Caco-2 (cell line): ENCODE measurements around the gene FBXW12. TPM values are rescaled to one million over a fixed set of nuclear protein-coding genes. Genes with fewer than 3 reads are reported as not detected.

Experiments used
- BruUV-seq: library from RNA; stranded (reverse); fragments of 400-500 nt; replicated peaks from 2 replicates; lab custom pipeline; 2021; lab: Mats Ljungman, UMichigan
- CTCF ChIA-PET: fragments of 300-600 bp; sonication (Branson Sonifier 250); formaldehyde crosslinking; loops from one replicate; lab custom pipeline; 2022; ENCODE audit warnings: antibody characterized with exemption; lab: Charles Lee
- POLR2A ChIA-PET: fragments of 300-600 bp; sonication (Branson Sonifier 250); formaldehyde crosslinking; loops from one replicate; lab custom pipeline; 2022; ENCODE audit warnings: antibody characterized with exemption; lab: Charles Lee
- DNase-seq, 2 experiments: peaks; one replicate each; pipeline versions ENCODE4 v3.0.0 to v3.0.0-alpha.2; 2020 to 2022
- H3K27me3 ChIP-seq: replicated peaks from 2 replicates; pipeline ENCODE4 v1.6.0; 2011; ENCODE audit warnings: low read length; ENCODE audit not compliant: control insufficient read depth, insufficient read depth
- H3K36me3 ChIP-seq: 2 replicates; pipeline ENCODE4 v1.5.1; 2011; ENCODE audit warnings: low read length; ENCODE audit not compliant: control insufficient read depth, insufficient read depth
- H3K4me1 ChIP-seq: fragments of 250-450 bp; sonication (Bioruptor Pico); 2 replicates; pipeline ENCODE4 v1.5.1; 2020; ENCODE audit warnings: mild to moderate bottlenecking
- H3K4me3 ChIP-seq: 2 replicates; pipeline ENCODE4 v1.5.1; 2011; ENCODE audit warnings: low read depth, mild to moderate bottlenecking, control low read depth, low read length
- H3K9me3 ChIP-seq: fragments of 250-450 bp; sonication (Bioruptor Pico); 2 replicates; pipeline ENCODE4 v1.5.1; 2020; ENCODE audit warnings: mild to moderate bottlenecking, moderate library complexity
- H3K27ac Mint-ChIP-seq: one replicate; pipeline ENCODE4 v1.8.0; 2022; ENCODE audit warnings: mixed read lengths; ENCODE audit not compliant: unreplicated experiment
- H3K27me3 Mint-ChIP-seq: one replicate; pipeline ENCODE4 v1.8.0; 2022; ENCODE audit warnings: mixed read lengths; ENCODE audit not compliant: insufficient read depth, unreplicated experiment
- H3K36me3 Mint-ChIP-seq: one replicate; pipeline ENCODE4 v1.8.0; 2022; ENCODE audit warnings: mild to moderate bottlenecking, mixed read lengths; ENCODE audit not compliant: insufficient read depth, unreplicated experiment
- H3K4me1 Mint-ChIP-seq: one replicate; pipeline ENCODE4 v1.8.0; 2022; ENCODE audit warnings: low read depth, mixed read lengths; ENCODE audit not compliant: unreplicated experiment
- H3K4me3 Mint-ChIP-seq: one replicate; pipeline ENCODE4 v1.8.0; 2022; ENCODE audit warnings: mild to moderate bottlenecking, moderate library complexity, mixed read lengths; ENCODE audit not compliant: unreplicated experiment
- H3K9me3 Mint-ChIP-seq: one replicate; pipeline ENCODE4 v1.8.0; 2022; ENCODE audit warnings: mixed read lengths; ENCODE audit not compliant: unreplicated experiment
- CTCF ChIP-seq, 2 experiments: fragments of 200-600 bp in 1 of 2; IDR thresholded peaks; 1 replicate in 1 of 2; 2 replicates in 1 of 2; pipeline versions ENCODE4 v1.5.1 to v1.8.0; 2011 to 2022; ENCODE audit warnings: antibody characterized with exemption in 1 of 2, control low read depth in 1 of 2, inconsistent platforms in 1 of 2, low read depth in 1 of 2, low read length in 1 of 2, mild to moderate bottlenecking in 1 of 2, moderate library complexity in 1 of 2; ENCODE audit not compliant: insufficient read depth in 1 of 2, severe bottlenecking in 1 of 2, unreplicated experiment in 1 of 2
- intact Hi-C: fragments of 100-400 bp; cut with micrococcal nuclease; formaldehyde crosslinking; loops from one replicate; pipeline ENCODE4 v1.10.0; 2022; ENCODE audit not compliant: unreplicated experiment
- total RNA-seq: library from RNA; stranded (reverse); gene quantifications from 2 replicates; pipeline ENCODE4 v1.2.3, GENCODE V29; 2022

Gene FBXW12
- total RNA-seq, 1 experiment from 2014 or later: 1.7 TPM

- H3K27ac Mint-ChIP-seq: no peak overlapping the region
- H3K36me3 Mint-ChIP-seq: peaks cover 73% of the 10 kb centered on the region
- POLR2A ChIA-PET: no interaction called here
- H3K27me3 ChIP-seq: no peaks in the 10 kb centered on the region
- no peak for DNase-seq
- BruUV-seq: no TSS peak
- 0 out of 2 replicates have a peak, but pooled peaks cover 8% of the 10 kb centered on the region for H3K4me1 ChIP-seq
- H3K9me3 Mint-ChIP-seq: no peaks in the 10 kb centered on the region
- intact Hi-C loops: no loop called here
- no peaks in the 10 kb centered on the region; the same call in 1 of the 2 replicates for H3K36me3 ChIP-seq
- no peak for TF ChIP-seq CTCF (IDR thresholded peaks at IDR 0.05; ENCODE audit: insufficient read depth in 1 of 2, low read depth in 1 of 2, low read length in 1 of 2, severe bottlenecking in 1 of 2, unreplicated experiment in 1 of 2)
- H3K9me3 ChIP-seq: no peaks in the 10 kb centered on the region
- H3K4me3 Mint-ChIP-seq: peak overlapping the region; percentile 90
- CTCF ChIA-PET: no interaction called here
- no peak overlapping the region for H3K4me3 ChIP-seq
- H3K4me1 Mint-ChIP-seq: peaks cover 22% of the 10 kb centered on the region
- no peaks in the 10 kb centered on the region for H3K27me3 Mint-ChIP-seq
Observed at GRCh38 chr3:48441940-48442339, 69.9 kb downstream of the FBXW12 start.

Other genes starting within 250 kb of the FBXW12 start
- gene CDC25A, start 183.8 kb upstream of the FBXW12 start, total RNA-seq: 32.1 and 35.5 TPM in 2 replicates
- gene CAMP, start 148.7 kb upstream of the FBXW12 start, total RNA-seq: not detected in 2 replicates
- gene ZNF589, start 131.1 kb upstream of the FBXW12 start, total RNA-seq: 9.7 and 10.9 TPM in 2 replicates
- 42.3 and 49.2 TPM in 2 replicates for gene NME6, start 70.9 kb upstream of the FBXW12 start, total RNA-seq
- gene SPINK8, start 38.6 kb upstream of the FBXW12 start, total RNA-seq: not detected in 2 replicates
- 149 and 164 TPM in 2 replicates for gene PLXNB1, start 57.9 kb downstream of the FBXW12 start, total RNA-seq
- 48.9 and 59.5 TPM in 2 replicates for gene CCDC51, start 67.9 kb downstream of the FBXW12 start, total RNA-seq
- gene TMA7, start 68.0 kb downstream of the FBXW12 start, total RNA-seq: 205 and 227 TPM in 2 replicates
- 14.4 and 15.9 TPM in 2 replicates for gene ATRIP, start 74.5 kb downstream of the FBXW12 start, total RNA-seq
- gene SHISA5, start 132.0 kb downstream of the FBXW12 start, total RNA-seq: 213 and 226 TPM in 2 replicates
- 11.2 and 14.4 TPM in 2 replicates for gene PFKFB4, start 184.6 kb downstream of the FBXW12 start, total RNA-seq
- gene UCN2, start 191.6 kb downstream of the FBXW12 start, total RNA-seq: 0.54 TPM in 1 of 2 replicates, not detected in the other
- 4.7 and 5.2 TPM in 2 replicates for gene COL7A1, start 223.1 kb downstream of the FBXW12 start, total RNA-seq
- 278 and 283 TPM in 2 replicates for gene UQCRC1, start 237.4 kb downstream of the FBXW12 start, total RNA-seq
- gene TMEM89, start 249.6 kb downstream of the FBXW12 start, total RNA-seq: not detected in 2 replicates